GM18951 (cell line): ENCODE measurements around the gene MEA1.

ENCODE experiments used
- POLR2A ChIP-seq: IDR thresholded peaks from 4 replicates; pipeline ENCODE4 v1.6.1; 2011; ENCODE audit warnings: mild to moderate bottlenecking; ENCODE audit not compliant: insufficient read length, insufficient read depth; ENCODE audit errors: extremely low read depth
- in situ Hi-C: fragments of 300-500 bp; cut with MboI; formaldehyde crosslinking; loops from one replicate; pipeline ENCODE4 v1.12.0; 2022; ENCODE audit warnings: low sequenced_read_pairs, mixed read lengths, inconsistent platforms; ENCODE audit not compliant: unreplicated experiment

The MEA1 gene

GRCh38 chr6:42969934-42970333 lies 43.8 kb downstream of the MEA1 start:
- no peak for TF ChIP-seq POLR2A
- in situ Hi-C loops: no loop called here

- in situ Hi-C loops: no loop called here
- no peak for TF ChIP-seq POLR2A
Observed at GRCh38 chr6:42969431-42969830, 44.3 kb downstream of the MEA1 start.

GRCh38 chr6:42968783-42969182 lies 45.0 kb downstream of the MEA1 start:
- TF ChIP-seq POLR2A: no peak
- in situ Hi-C loops: no loop called here

GRCh38 chr6:42968126-42968701 lies 45.5 kb downstream of the MEA1 start:
- no peak for TF ChIP-seq POLR2A
- in situ Hi-C loops: no loop called here

GRCh38 chr6:42967228-42967627 lies 46.5 kb downstream of the MEA1 start:
- TF ChIP-seq POLR2A: no peak

GRCh38 chr6:42966571-42966970 lies 47.2 kb downstream of the MEA1 start:
- in situ Hi-C loops: no loop called here

More at GRCh38 chr6:42967228-42967627, 46.5 kb downstream of the MEA1 start:
- in situ Hi-C loops: no loop called here

GRCh38 chr6:42963855-42964605 lies 49.7 kb downstream of the MEA1 start:
- in situ Hi-C loops: no loop called here
- TF ChIP-seq POLR2A: no peak

More at GRCh38 chr6:42966571-42966970, 47.2 kb downstream of the MEA1 start:
- no peak for TF ChIP-seq POLR2A

GRCh38 chr6:42963179-42963854 lies 50.4 kb downstream of the MEA1 start:
- no peak for TF ChIP-seq POLR2A
- in situ Hi-C loops: no loop called here

GRCh38 chr6:42962502-42963178 lies 51.1 kb downstream of the MEA1 start:
- in situ Hi-C loops: no loop called here
- TF ChIP-seq POLR2A: no peak

GRCh38 chr6:42962096-42962495 lies 51.6 kb downstream of the MEA1 start:
- in situ Hi-C loops: no loop called here
- no peak for TF ChIP-seq POLR2A
